HG03060 (cell line): ENCODE data around the gene OR4D9.

Experiments
- ATAC-seq: cut with Tn5 transposase; IDR thresholded peaks from one replicate; pipeline ENCODE4 v1.9.1; 2021; ENCODE audit warnings: low read depth, moderate number of reproducible peaks; ENCODE audit not compliant: unreplicated experiment

OR4D9 gene

GRCh38 chr11:59550368-59550841, 39.1 kb downstream of the OR4D9 start:
- ATAC-seq, result peak; percentile 86

- peak; percentile 20 for ATAC-seq
Measured at GRCh38 chr11:59550842-59551658, 39.7 kb downstream of the OR4D9 start.

GRCh38 chr11:59551659-59552521, 40.6 kb downstream of the OR4D9 start:
- no peak for ATAC-seq

GRCh38 chr11:59552844-59553243, 41.5 kb downstream of the OR4D9 start:
- no peak for ATAC-seq

GRCh38 chr11:59553323-59553722, 42.0 kb downstream of the OR4D9 start:
- ATAC-seq, result no peak

- ATAC-seq, result no peak
Measured at GRCh38 chr11:59555601-59556114, 44.3 kb downstream of the OR4D9 start.

- ATAC-seq, result no peak
Measured at GRCh38 chr11:59556115-59556916, 45.0 kb downstream of the OR4D9 start.

GRCh38 chr11:59556917-59557348, 45.6 kb downstream of the OR4D9 start:
- ATAC-seq, result no peak

GRCh38 chr11:59558270-59558643, 46.9 kb downstream of the OR4D9 start:
- no peak for ATAC-seq

GRCh38 chr11:59559886-59560285, 48.5 kb downstream of the OR4D9 start:
- ATAC-seq, result no peak

- no peak for ATAC-seq
Measured at GRCh38 chr11:59560290-59560701, 49.0 kb downstream of the OR4D9 start.

- ATAC-seq, result no peak
Measured at GRCh38 chr11:59560702-59561473, 49.5 kb downstream of the OR4D9 start.

- ATAC-seq, result no peak
Measured at GRCh38 chr11:59562292-59562691, 51.0 kb downstream of the OR4D9 start.
